PC-3 (cell line): Measurements from ENCODE around the gene BTBD6. TPM values are rescaled to one million over a fixed set of nuclear protein-coding genes. Genes with fewer than 3 reads are reported as not detected.

ENCODE experiments used
- ATAC-seq: fragments of 200-7000 bp; cut with Tn5 transposase; 2 replicates; pipeline ENCODE4 v1.9.1; 2020; ENCODE audit warnings: mild to moderate bottlenecking, moderate library complexity
- BruUV-seq: library from RNA; stranded (reverse); fragments of 400-500 nt; replicated peaks from 2 replicates; lab custom pipeline; 2021; lab: Mats Ljungman, UMichigan
- CTCF ChIA-PET: fragments of 300-600 bp; sonication (Branson Sonifier 250); formaldehyde crosslinking; loops from one replicate; lab custom pipeline; 2022; ENCODE audit warnings: antibody characterized with exemption; lab: Charles Lee
- POLR2A ChIA-PET: fragments of 300-600 bp; sonication (Branson Sonifier 250); formaldehyde crosslinking; loops from one replicate; lab custom pipeline; 2022; ENCODE audit warnings: antibody characterized with exemption; ENCODE audit not compliant: unreplicated experiment; lab: Charles Lee
- DNase-seq: peaks from one replicate; pipeline ENCODE4 v3.0.0-alpha.2; 2015
- H2AFZ ChIP-seq: fragments of 300-600 bp; sonication (generic); 2 replicates; pipeline ENCODE4 v1.6.0; 2016; ENCODE audit warnings: antibody characterized with exemption, low read length
- H3F3A ChIP-seq: fragments of 300-600 bp; sonication (generic); one replicate; pipeline ENCODE4 v1.6.0; 2017; ENCODE audit warnings: antibody characterized with exemption, low read length, control low read depth, mild to moderate bottlenecking; ENCODE audit not compliant: unreplicated experiment
- H3K27ac ChIP-seq: fragments of 300-600 bp; sonication (generic); 2 replicates; pipeline ENCODE4 v1.5.1; 2016; ENCODE audit warnings: mild to moderate bottlenecking, low read length
- H3K27me3 ChIP-seq: fragments of 300-600 bp; sonication (generic); 2 replicates; pipeline ENCODE4 v1.6.1; 2016; ENCODE audit warnings: low read length, mixed read lengths
- H3K36me3 ChIP-seq: fragments of 300-600 bp; sonication (generic); 2 replicates; pipeline ENCODE4 v1.6.1; 2016; ENCODE audit warnings: low read depth, mixed run types, low read length, mixed read lengths
- H3K4me1 ChIP-seq: fragments of 300-600 bp; sonication (generic); 2 replicates; pipeline ENCODE4 v1.5.1; 2016; ENCODE audit warnings: low read length; ENCODE audit not compliant: insufficient read depth
- H3K4me2 ChIP-seq: fragments of 300-600 bp; sonication (generic); 2 replicates; pipeline ENCODE4 v1.6.0; 2016; ENCODE audit warnings: low read length
- H3K4me3 ChIP-seq: fragments of 300-600 bp; sonication (generic); 2 replicates; pipeline ENCODE4 v1.5.1; 2016; ENCODE audit warnings: mild to moderate bottlenecking, low read length, mixed read lengths
- H3K79me2 ChIP-seq: fragments of 300-600 bp; sonication (generic); 2 replicates; pipeline ENCODE4 v1.6.1; 2017; ENCODE audit warnings: low read length, mixed read lengths
- H3K9ac ChIP-seq: fragments of 300-600 bp; sonication (generic); 2 replicates; pipeline ENCODE4 v1.6.0; 2016; ENCODE audit warnings: mild to moderate bottlenecking, low read length
- H3K9me2 ChIP-seq: fragments of 300-600 bp; sonication (generic); replicated peaks from 2 replicates; pipeline ENCODE4 v1.6.1; 2016; ENCODE audit warnings: mixed run types, low read length, mixed read lengths
- H3K9me3 ChIP-seq: fragments of 300-600 bp; sonication (generic); 2 replicates; pipeline ENCODE4 v1.6.1; 2016; ENCODE audit warnings: low read length, mixed read lengths
- H4K20me1 ChIP-seq: fragments of 300-600 bp; sonication (generic); 2 replicates; pipeline ENCODE4 v1.6.1; 2016; ENCODE audit warnings: low read length, mixed read lengths
- CTCF ChIP-seq: fragments of 300-600 bp; sonication (generic); conservative IDR thresholded peaks from 2 replicates; pipeline ENCODE4 v1.5.1; 2017; ENCODE audit warnings: antibody characterized with exemption, low read depth, mild to moderate bottlenecking, low read length
- EZH2 ChIP-seq: fragments of 300-600 bp; sonication (generic); IDR thresholded peaks from one replicate; pipeline ENCODE4 v1.6.1; 2017; ENCODE audit warnings: antibody characterized with exemption, mild to moderate bottlenecking, low read length; ENCODE audit not compliant: unreplicated experiment
- EZH2phosphoT487 ChIP-seq: fragments of 300-600 bp; sonication (generic); IDR thresholded peaks from 2 replicates; pipeline ENCODE4 v1.6.1; 2018; ENCODE audit warnings: mild to moderate bottlenecking, antibody characterized with exemption, low read length, borderline replicate concordance
- intact Hi-C: fragments of 100-400 bp; cut with micrococcal nuclease; formaldehyde crosslinking; loops from 2 replicates; pipeline ENCODE4 v1.9.0; 2023
- total RNA-seq: library from RNA; depleted of rRNA; stranded (reverse); fragments of >200 nt; gene quantifications from 2 replicates; pipeline ENCODE4 v1.2.3, GENCODE V29; 2014

BTBD6 gene
- total RNA-seq, 1 experiment from 2014 or later = 104 TPM

- H3K9me2 ChIP-seq = no peaks in the 10 kb centered on the region
- H3K9me3 ChIP-seq = no peaks in the 10 kb centered on the region
- H2AFZ ChIP-seq = no peak overlapping the region
- ATAC-seq (peak; percentile 60), DNase-seq (peak; percentile 81)
- H3K27ac ChIP-seq = no peak overlapping the region
- CTCF ChIA-PET = interaction anchor here (0.7 to 2.4 kb wide), 3 partner anchors 9 to 149 kb away, joined by 3 to 14 read pairs (median 4); partner anchors contain the start of gene BTBD6
- H4K20me1 ChIP-seq = no peaks in the 10 kb centered on the region
- no peaks in the 10 kb centered on the region for H3K27me3 ChIP-seq
- no peak overlapping the region for H3K9ac ChIP-seq
- H3K4me3 ChIP-seq = no peak overlapping the region
- peak overlapping the region; percentile 68 for H3K4me2 ChIP-seq
- POLR2A ChIA-PET = interaction anchor here (0.6 kb wide), 1 partner anchor 13 kb away, joined by 4 read pairs; no protein-coding TSS in a partner anchor
- H3K4me1 ChIP-seq = peaks cover 24% of the 10 kb centered on the region
- intact Hi-C loops = loop anchor here (1.0 to 2.0 kb wide), 2 partner anchors 78 to 149 kb away; no protein-coding TSS in a partner anchor
- BruUV-seq = no TSS peak
- TF ChIP-seq EZH2phosphoT487 (no peak), CTCF (peak; percentile 92), EZH2 (no peak)
- H3K79me2 ChIP-seq = no peaks in the 10 kb centered on the region
- no peaks in the 10 kb centered on the region for H3K36me3 ChIP-seq
- H3F3A ChIP-seq = no peaks in the 10 kb centered on the region
Observed at GRCh38 chr14:105203057-105203531, 45.2 kb upstream of the BTBD6 start.

- H3K36me3 ChIP-seq = no peaks in the 10 kb centered on the region
- POLR2A ChIA-PET = no interaction called here
- H3K9me3 ChIP-seq = no peaks in the 10 kb centered on the region
- H3K79me2 ChIP-seq = no peaks in the 10 kb centered on the region
- no peaks in the 10 kb centered on the region for H3K27me3 ChIP-seq
- peaks cover 24% of the 10 kb centered on the region for H3K4me1 ChIP-seq
- no peaks in the 10 kb centered on the region for H3K9me2 ChIP-seq
- no peaks in the 10 kb centered on the region for H4K20me1 ChIP-seq
- no peak overlapping the region for H3K4me3 ChIP-seq
- no peak overlapping the region for H3K4me2 ChIP-seq
- TF ChIP-seq EZH2phosphoT487 (no peak), EZH2 (no peak), CTCF (no peak)
- no peaks in the 10 kb centered on the region for H3F3A ChIP-seq
- H2AFZ ChIP-seq = no peak overlapping the region
- ATAC-seq = no peak
- CTCF ChIA-PET = interaction anchor here (0.8 to 2.4 kb wide), 2 partner anchors 44 to 148 kb away, joined by 4 to 14 read pairs; partner anchors contain the start of gene BTBD6
- DNase-seq = no peak
- no TSS peak for BruUV-seq
- no peak overlapping the region for H3K9ac ChIP-seq
- intact Hi-C loops = loop anchor here (1.0 to 2.0 kb wide), 2 partner anchors 77 to 149 kb away; no protein-coding TSS in a partner anchor
- H3K27ac ChIP-seq = no peak overlapping the region
Observed at GRCh38 chr14:105203701-105204100, 44.6 kb upstream of the BTBD6 start.
